Kidney (tissue), 14 donors: ENCODE results near the gene CNDP1. TPM values are rescaled to one million over a fixed set of nuclear protein-coding genes. Genes with fewer than 3 reads are reported as not detected.
A peak's percentile ranks its signal among the peaks of the same experiment; 100 is the strongest.

Experiments used
- DNase-seq, 5 donors: peaks; one replicate each; pipeline ENCODE4 v3.0.0-alpha.2; 2013 to 2020
- FAIRE-seq: peaks from 2 replicates; lab custom pipeline; 2012; peaks lifted over from hg19 to GRCh38; lab: Jason Lieb, UNC
- H3K27ac ChIP-seq, 2 donors: one replicate each; pipeline ENCODE4 v1.7.0; 2013; ENCODE audit warnings: low read depth in 2 of 2, low read length in 2 of 2, inconsistent platforms in 1 of 2
- H3K27me3 ChIP-seq: one replicate; pipeline ENCODE4 v1.7.1; 2013; ENCODE audit warnings: low read length, inconsistent platforms; ENCODE audit not compliant: control insufficient read depth, insufficient read depth
- H3K36me3 ChIP-seq, 3 donors: one replicate each; pipeline versions ENCODE4 v1.7.0 to v1.7.1; 2013; ENCODE audit warnings: low read length in 3 of 3, control low read depth in 1 of 3, inconsistent platforms in 1 of 3; ENCODE audit not compliant: insufficient read depth in 3 of 3, control insufficient read depth in 2 of 3
- H3K4me1 ChIP-seq, 3 donors: one replicate each; pipeline versions ENCODE4 v1.7.0 to v1.7.1; 2013; ENCODE audit warnings: low read length in 3 of 3, inconsistent platforms in 1 of 3, low read depth in 1 of 3; ENCODE audit not compliant: control insufficient read depth in 2 of 3, insufficient read depth in 2 of 3
- H3K4me3 ChIP-seq, 3 donors: one replicate each; pipeline versions ENCODE4 v1.7.0 to v1.8.1; 2013; ENCODE audit warnings: low read length in 3 of 3, control low read depth in 1 of 3, inconsistent platforms in 1 of 3
- H3K9ac ChIP-seq, 3 donors: one replicate each; pipeline versions ENCODE4 v1.7.0 to v1.7.1; 2013; ENCODE audit warnings: low read length in 3 of 3, control low read depth in 1 of 3, inconsistent platforms in 1 of 3
- H3K9me3 ChIP-seq, 3 donors: one replicate each; pipeline versions ENCODE4 v1.7.0 to v1.7.1; 2013; ENCODE audit warnings: low read length in 3 of 3, control low read depth in 1 of 3, inconsistent platforms in 1 of 3; ENCODE audit not compliant: control insufficient read depth in 2 of 3, insufficient read depth in 1 of 3
- intact Hi-C: fragments of 100-400 bp; cut with DNase I; formaldehyde crosslinking; loops from one replicate; pipeline ENCODE4 v1.11.1; 2022
- polyA plus RNA-seq: library from polyadenylated mRNA; stranded (reverse); fragments of 350-450 nt; fragmentation: Illumina TruSeq; extraction: RNeasy Lipid Tissue Mini Kit (QIAGEN cat#74804); gene quantifications from one replicate; pipeline ENCODE4 v1.2.3, GENCODE V29; 2014; ENCODE audit warnings: low read depth, low replicate concordance; ENCODE audit not compliant: insufficient read depth
- total RNA-seq: library from RNA; stranded (reverse); fragmentation: NEBNext Ultra II Directional; extraction: Animal tissue kit (Norgen Biotek cat#: 25700); gene quantifications from one replicate; pipeline ENCODE4 v1.2.1, GENCODE V29; 2021
- TF ChIP-seq, protein P1 (sequence below): IDR thresholded peaks from 3 replicates; pipeline ENCODE4 v1.5.1; 2012; ENCODE audit warnings: mild to moderate bottlenecking, moderate library complexity, borderline replicate concordance; ENCODE audit not compliant: insufficient read depth; ENCODE audit errors: extremely low read depth
- donor health status: control.
- donor health status: control.
- donor health status: control.
- donor health status: control.
- donor health status: control.
- donor health status: DM: yes; HTN: yes; CAD: no.
- donor health status: Normal renal cell carcinoma (clear cell type).

Gene CNDP1
- total and polyA plus RNA-seq, 2 donors from 2014 or later, result 1.4 to 2.9 TPM

DNA sequence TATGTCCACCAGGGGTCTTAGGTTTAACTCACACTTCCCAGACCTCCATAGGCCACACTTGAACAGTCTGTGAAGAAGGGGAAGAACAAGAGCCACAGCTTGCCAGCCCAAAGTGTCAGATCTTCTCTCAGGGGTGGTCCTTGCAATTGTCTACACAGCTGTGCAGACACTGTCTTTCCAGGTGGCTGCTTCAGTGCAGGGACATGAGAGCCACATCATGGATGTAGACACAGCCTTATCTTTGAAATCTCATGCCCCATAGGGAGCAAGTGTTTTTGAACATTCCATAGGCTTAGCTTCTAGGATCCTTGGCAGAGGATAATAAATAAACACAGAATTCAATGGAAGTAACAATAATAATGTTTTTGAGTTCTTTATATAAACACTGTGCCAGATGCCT, 70.1 kb downstream of the CNDP1 start:
- no peak for FAIRE-seq

DNA sequence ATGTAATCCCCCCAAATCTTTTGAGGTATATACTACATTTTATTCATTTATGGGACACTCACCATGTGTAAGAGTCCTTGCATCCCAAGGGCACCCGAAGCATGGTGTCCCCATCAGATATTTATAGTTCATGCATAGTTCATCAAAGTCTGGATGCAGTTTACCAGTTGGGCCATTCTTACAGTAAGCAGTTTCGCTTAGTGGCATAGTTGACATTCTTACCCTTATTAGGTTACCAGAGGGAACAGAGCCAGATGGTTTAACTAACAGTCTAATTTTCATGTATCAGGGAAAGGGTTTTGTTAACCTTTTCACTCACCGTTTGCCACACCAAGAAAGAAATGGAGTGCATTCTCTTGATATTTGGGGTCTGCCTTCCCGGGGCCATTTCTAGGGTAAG, 70.5 kb downstream of the CNDP1 start:
- Histone ChIP-seq H3K9ac (no peak overlapping the region), H3K4me1 (peaks cover 0 to 7% (median 0%) of the 10 kb centered on the region in 3 donors), H3K27ac (no peak overlapping the region), H3K27me3 (no peaks in the 10 kb centered on the region), H3K4me3 (peak overlapping the region in 1 of 3 donors; percentile 13), H3K36me3 (no peaks in the 10 kb centered on the region), H3K9me3 (no peaks in the 10 kb centered on the region)
- intact Hi-C loops, result no loop called here
- FAIRE-seq (no peak), DNase-seq (peak in 2 of 5 donors; percentile 22 to 36)
- TF ChIP-seq, protein P1, sequence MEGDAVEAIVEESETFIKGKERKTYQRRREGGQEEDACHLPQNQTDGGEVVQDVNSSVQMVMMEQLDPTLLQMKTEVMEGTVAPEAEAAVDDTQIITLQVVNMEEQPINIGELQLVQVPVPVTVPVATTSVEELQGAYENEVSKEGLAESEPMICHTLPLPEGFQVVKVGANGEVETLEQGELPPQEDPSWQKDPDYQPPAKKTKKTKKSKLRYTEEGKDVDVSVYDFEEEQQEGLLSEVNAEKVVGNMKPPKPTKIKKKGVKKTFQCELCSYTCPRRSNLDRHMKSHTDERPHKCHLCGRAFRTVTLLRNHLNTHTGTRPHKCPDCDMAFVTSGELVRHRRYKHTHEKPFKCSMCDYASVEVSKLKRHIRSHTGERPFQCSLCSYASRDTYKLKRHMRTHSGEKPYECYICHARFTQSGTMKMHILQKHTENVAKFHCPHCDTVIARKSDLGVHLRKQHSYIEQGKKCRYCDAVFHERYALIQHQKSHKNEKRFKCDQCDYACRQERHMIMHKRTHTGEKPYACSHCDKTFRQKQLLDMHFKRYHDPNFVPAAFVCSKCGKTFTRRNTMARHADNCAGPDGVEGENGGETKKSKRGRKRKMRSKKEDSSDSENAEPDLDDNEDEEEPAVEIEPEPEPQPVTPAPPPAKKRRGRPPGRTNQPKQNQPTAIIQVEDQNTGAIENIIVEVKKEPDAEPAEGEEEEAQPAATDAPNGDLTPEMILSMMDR, result no peak

More for the DNA sequence above, 70.1 kb downstream of the CNDP1 start:
- Histone ChIP-seq H3K27me3 (no peaks in the 10 kb centered on the region), H3K36me3 (no peaks in the 10 kb centered on the region), H3K4me3 (no peak overlapping the region), H3K9ac (no peak overlapping the region), H3K4me1 (peaks cover 0 to 7% (median 0%) of the 10 kb centered on the region in 3 donors), H3K9me3 (no peaks in the 10 kb centered on the region), H3K27ac (no peak overlapping the region)
- DNase-seq, result no peak
- TF ChIP-seq, protein P1, result no peak
- intact Hi-C loops, result no loop called here

DNA sequence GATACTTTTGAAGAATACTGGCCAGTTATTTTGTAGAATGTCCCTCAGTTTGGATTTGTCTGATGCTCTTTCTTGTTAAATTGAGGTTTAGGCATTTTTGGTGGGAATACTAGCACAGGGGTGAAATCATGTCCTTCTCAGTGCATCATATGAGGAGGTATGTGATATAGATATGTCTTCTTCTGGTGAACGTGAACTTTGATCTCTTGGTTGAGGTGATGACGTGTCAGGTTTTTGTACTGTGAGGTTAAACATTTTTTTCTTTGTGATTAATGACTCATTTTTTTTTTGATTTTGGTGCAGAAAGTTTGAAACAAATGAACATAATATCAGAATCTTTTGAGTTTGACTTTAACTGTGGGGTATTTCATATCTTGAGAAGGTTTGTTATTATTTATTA, 74.4 kb downstream of the CNDP1 start:
- Histone ChIP-seq H3K4me1 (peaks cover 0 to 7% (median 0%) of the 10 kb centered on the region in 3 donors), H3K36me3 (no peaks in the 10 kb centered on the region), H3K27me3 (no peaks in the 10 kb centered on the region), H3K9ac (no peak overlapping the region), H3K4me3 (no peak overlapping the region), H3K27ac (no peak overlapping the region), H3K9me3 (no peaks in the 10 kb centered on the region)
- TF ChIP-seq, protein P1, result no peak
- intact Hi-C loops, result no loop called here
- FAIRE-seq, result no peak
- DNase-seq, result no peak

DNA sequence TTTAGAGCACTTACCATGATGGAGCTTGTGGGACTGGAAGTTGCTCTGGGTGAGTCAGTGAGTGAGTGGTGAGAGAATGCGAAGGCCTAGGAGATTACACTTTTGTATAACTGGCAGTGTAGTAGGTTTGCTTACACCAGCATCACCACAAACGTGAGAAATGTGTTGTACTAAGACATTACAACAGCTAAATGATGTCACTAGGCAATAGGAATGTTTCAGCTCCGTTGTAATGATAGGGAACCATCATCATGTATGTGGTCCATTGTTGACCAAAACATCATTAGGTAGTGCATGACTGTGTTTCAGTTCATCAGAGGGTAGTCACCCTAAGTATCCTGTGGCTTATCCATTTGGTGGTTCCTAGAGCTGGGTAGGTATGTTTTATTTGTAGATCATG, 75.2 kb downstream of the CNDP1 start:
- TF ChIP-seq, protein P1, result no peak
- Histone ChIP-seq H3K9ac (no peak overlapping the region), H3K27me3 (no peaks in the 10 kb centered on the region), H3K9me3 (no peaks in the 10 kb centered on the region), H3K4me1 (peaks cover 0 to 4% (median 0%) of the 10 kb centered on the region in 3 donors), H3K36me3 (no peaks in the 10 kb centered on the region), H3K4me3 (no peak overlapping the region), H3K27ac (no peak overlapping the region)
- DNase-seq (no peak), FAIRE-seq (no peak)
- intact Hi-C loops, result no loop called here
